GM10847 (cell line): ENCODE results near the gene HES7.

ENCODE experiments used
- POLR2A ChIP-seq: IDR thresholded peaks from 2 replicates; pipeline ENCODE4 v1.6.1; 2011; ENCODE audit not compliant: insufficient read length; ENCODE audit errors: extremely low read depth

Gene HES7

GRCh38 chr17:8103549-8103948 lies 20.4 kb downstream of the HES7 start:
- TF ChIP-seq POLR2A: no peak

DNA sequence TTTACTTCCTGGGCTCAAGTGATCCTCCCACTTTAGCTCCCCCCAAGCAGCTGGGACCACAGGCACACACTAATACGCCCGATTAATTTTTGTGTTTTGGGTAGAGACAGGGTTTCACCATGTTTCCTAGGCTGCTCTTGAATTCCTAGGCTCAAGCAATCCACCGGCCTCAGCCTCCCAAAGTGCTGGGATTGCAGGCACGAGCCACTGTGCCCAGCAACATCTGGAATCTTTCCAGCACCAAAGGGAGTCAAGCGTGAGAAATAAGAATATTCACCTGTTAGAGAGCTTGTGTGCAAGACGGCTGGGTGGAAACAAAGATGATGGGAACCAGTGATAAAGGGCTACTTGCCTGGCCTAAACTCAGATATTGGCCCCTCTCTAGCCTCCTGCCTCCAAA lies 22.2 kb downstream of the HES7 start:
- no peak for TF ChIP-seq POLR2A

DNA sequence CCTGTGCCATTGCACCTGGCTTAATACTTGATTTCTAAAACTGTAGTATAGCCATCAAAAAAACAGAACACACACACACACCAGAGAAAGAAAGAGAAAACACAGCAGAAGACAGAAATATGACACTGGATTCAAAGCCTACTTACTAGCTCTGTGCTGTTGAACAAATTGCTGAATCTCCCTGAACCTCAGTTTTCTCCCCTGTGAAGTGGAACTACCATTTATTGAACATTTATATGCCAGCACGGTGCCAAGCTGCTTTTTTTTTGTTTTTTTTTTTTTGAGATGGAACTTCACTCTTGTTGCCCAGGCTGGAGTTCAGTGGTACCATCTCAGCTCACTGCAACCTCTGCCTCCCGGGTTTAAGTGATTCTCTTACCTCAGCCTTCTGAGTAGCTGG lies 23.1 kb downstream of the HES7 start:
- TF ChIP-seq POLR2A: no peak

DNA sequence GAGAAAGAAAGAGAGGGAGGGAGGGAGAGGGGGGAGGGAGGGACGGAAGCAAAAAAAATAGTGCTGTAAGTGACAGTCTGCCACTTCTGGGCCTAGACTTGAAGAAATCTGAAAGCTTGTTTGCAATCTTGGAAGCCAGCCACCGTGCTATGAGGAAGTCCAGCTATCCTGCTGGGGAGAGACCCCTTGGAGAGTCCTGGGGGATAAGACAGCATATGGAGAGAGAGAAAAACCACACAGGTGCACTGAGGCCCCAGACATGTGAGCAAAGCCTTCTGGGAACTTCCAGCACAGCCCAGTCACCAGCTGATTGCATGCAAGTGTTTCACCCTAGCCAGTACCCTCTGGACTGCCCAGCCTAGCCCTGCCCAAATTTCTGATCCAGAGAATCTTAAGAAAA lies 23.8 kb downstream of the HES7 start:
- no peak for TF ChIP-seq POLR2A

DNA sequence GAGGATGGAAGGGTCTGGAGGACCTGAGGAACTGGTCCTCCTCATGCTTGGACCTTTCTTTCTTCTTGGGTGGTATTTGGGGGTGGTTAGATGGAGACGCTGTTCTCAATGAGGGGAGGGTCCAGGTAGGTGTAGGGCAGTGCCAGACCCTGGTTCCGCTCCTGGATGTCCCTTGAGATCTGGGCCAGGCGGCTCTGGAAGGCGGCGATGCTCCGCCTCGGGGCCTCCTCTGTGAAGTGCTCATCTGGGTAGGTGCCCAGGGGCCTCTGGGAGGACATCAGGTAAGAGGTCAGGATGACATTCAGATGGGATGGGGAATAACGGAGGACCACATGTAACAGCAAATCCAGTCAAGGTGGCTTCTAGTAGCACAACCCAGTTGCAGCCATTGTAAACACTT lies 27.4 kb downstream of the HES7 start:
- TF ChIP-seq POLR2A: no peak

GRCh38 chr17:8095361-8095760 lies 28.5 kb downstream of the HES7 start:
- TF ChIP-seq POLR2A: no peak

- TF ChIP-seq POLR2A: no peak
Observed at GRCh38 chr17:8091033-8091687, 32.7 kb downstream of the HES7 start.

DNA sequence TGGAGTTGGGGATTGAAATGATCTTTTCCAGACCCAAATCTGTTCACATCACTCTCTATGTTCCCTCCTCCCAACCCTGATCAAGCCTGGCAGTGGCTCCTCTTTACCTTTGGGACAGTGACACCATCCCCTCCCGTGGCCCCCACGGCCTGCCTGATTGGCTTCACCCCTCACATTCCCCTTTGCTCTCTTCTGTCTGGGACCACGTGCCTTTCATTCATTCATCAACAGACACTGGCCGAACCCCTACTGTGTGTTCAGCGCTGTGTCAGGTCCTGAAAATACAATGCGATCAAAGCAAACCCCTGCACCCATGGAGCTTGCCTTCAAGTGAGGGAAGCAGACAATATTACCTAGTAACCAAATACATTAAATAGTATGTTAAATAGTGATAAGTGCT lies 34.2 kb downstream of the HES7 start:
- no peak for TF ChIP-seq POLR2A

GRCh38 chr17:8087952-8088230 lies 36.0 kb downstream of the HES7 start:
- no peak for TF ChIP-seq POLR2A

DNA sequence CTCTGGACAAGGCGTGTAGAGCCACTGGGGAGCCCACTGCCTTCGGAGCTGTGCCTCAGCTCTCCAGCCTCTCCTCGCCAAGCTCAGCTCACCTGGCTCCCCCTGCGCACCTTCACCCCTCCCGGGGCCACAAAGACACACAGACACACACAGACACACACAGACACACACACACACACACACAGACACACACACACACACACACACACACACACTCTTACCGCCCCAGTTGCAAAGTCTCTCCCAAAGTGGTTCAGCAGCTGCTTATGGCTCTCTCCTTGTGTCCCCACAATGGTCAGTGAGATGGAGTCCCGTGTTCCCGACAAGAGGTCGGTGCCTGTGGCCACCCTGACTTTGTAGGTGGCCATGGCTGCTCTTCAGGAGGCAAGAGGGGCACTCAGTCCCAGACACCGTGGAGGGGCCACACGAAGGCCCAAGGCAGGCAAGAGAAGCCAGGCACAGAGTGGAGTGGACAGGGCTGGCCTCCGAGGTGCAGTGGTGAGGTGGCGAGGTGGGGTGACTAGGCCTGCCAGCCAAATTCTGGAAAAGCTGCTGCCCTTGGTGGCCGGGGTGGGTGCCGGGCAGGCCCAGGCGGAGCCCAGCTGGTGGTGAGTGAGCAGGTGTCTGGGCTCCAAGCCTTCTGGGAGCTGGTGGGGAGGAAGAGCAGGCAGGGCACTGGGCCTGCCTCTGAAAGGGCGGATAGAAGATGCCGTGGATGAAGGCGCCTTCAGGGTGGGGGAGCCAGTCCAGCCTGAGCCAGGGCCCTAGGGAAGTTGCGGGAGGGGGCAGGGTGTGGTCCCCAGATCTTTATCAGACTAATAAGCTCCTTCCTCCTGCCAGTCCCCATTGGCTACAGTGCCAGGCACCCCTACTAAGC lies 36.6 kb downstream of the HES7 start, which contains the start of gene ALOX12B:
TSS of gene ALOX12B (minus strand) at position 642 of the 877 bp plus-strand sequence. CDS start at position 368, 274 bp downstream.
- no peak for TF ChIP-seq POLR2A

- TF ChIP-seq POLR2A: no peak
Observed at GRCh38 chr17:8084250-8084649, 39.7 kb downstream of the HES7 start.

GRCh38 chr17:8082292-8082691 lies 41.6 kb downstream of the HES7 start:
- no peak for TF ChIP-seq POLR2A

DNA sequence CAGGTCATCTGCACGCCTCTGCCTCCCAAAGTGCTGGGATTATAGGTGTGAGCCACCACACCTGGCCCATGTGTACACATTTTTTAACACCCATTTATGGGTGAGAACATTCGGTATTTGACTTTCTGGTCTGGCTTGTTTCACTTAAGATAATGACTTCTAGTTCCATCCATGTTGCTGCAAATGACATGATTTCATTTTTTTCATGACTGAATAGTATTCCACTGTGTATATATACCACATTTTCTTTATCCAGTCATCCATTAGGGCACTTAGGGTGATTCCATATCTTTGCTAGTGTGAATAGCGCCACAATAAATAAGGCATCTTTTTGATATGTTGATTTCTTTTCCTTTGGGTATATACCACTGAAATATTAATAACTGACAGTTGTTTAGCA lies 42.0 kb downstream of the HES7 start:
- no peak for TF ChIP-seq POLR2A

DNA sequence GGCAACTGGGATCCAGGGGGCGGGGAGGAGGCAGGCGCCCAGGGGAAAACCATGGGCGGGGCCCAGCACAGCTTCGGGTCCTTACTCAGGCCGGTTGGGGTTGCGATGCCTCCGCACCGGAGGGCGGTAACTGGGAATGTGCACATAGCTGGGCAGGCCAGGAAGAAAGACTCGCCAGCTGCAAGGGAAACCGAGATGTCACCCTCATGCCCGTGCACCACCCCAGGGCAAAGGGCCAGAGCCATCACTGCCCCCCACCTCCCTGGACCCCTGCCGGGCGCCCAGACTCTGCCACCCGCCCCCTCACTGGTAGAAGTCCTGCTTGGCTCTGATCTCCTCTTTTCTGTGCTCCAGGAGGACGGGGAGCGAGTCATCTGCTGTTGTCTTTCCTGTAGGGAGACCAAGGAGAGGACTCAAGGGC lies 43.1 kb downstream of the HES7 start:
- no peak for TF ChIP-seq POLR2A

- no peak for TF ChIP-seq POLR2A
Observed at GRCh38 chr17:8080208-8080798, 43.6 kb downstream of the HES7 start.

- TF ChIP-seq POLR2A: no peak
Observed at GRCh38 chr17:8079291-8080207, 44.4 kb downstream of the HES7 start.
